IPS-NIHi7 (cell line): ENCODE results near the gene GRK3.
"Not testable (repeated sequence)": the region's sequence is repeated elsewhere in the genome, so short reads cannot be mapped to it uniquely, and the experiment has no call there.

Source experiments
- DNase-seq: peaks from one replicate; pipeline ENCODE4 v3.0.0; 2012; ENCODE audit warnings: mixed read lengths; ENCODE audit errors: extremely low spot score

The GRK3 gene

DNA sequence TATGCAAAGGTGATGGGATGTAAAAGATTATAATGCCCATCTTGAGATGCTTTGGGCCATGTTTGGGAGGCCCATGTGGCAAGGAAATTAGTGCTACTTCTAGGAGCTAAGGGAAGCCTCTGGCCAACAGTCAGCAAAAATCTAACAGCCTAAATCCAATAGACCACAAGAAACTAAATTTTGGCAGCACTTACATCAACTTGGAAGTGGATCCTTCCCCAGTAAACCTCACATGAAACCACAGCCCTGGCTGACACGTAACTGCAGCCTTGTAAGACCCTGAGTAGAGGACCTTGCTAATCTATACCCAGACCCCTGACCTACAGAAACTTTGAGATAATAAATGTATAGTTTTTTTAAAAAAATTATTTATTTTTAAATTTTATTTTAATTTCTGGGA, 13.1 kb upstream of the GRK3 start:
- no peak for DNase-seq

DNA sequence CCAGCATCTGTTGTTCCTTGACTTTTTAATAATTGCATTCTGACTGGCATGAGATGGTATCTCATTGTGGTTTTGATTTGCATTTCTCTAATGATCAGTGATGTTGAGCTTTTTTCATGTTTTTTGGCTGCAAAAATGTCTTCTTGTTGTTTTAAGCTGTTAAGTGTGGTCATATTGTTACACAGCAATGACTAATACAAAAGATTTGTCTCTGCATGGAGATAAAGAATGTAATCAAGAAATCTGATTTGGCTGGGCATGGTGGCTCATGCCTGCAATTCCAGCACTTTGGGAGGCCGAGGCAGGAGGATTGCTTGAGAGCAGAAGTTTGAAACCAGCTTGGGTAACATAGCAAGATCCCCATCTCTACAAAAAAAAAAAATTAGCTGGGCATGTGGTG, 12.1 kb upstream of the GRK3 start:
- DNase-seq: not testable (repeated sequence)

DNA sequence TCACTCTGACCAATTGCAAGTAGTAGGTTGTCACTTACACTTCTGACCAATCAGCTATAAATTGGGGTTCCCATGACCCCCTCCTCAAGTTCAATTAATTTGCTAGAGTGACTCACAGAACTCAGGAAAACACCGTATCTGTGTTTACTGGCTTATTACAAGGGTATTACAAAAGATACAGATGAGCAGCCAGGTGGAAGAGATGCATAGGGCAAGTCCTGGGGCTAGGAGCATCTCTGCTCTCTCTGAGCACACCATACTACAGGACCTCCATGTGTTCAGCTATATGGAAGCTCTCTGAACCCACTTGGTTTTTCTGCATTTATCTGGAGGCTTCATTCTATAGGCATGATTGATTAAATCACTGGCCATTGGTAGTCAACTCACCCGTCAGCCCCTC, 11.3 kb upstream of the GRK3 start:
- DNase-seq: no peak

DNA sequence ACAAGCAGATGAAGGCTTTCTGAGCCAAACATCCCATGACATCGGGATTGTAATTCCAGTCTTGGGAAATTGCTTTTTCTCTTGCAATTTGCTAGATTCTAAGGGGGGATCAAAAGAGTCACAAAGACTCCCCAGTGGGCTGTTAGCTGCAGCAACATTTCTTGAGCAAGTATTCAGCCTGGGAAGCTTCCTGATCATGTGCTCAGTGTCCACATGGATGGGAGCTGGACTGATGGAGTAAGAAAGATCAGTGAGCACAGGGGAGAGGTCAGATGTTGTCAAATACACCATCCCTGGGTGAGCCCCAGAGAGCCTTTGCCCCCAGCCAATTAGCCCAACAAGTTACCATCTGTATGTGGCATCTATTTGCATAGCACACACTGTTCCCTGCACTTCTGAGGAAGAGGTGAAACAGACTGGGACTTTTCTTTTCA, 10.2 kb upstream of the GRK3 start:
- no peak for DNase-seq

DNA sequence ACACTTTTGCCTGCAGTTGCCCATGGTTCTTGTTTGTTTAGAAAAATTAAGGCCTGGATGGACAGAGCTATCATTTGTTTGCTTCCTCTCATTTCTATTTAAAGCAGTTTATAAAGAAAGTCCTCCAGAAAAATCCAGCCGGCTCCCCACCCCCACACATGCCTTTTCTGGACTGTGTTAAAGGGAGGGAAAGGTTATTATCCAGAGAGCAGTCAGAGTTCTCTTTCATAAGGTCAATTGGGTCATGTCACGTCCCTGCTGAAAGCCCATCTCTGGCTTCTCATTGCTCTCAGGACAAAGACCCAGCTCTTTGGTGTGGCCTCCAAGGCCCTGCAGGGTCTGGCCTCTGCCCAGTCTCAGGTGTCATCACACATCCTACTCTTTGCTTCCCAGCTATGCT, 9.8 kb upstream of the GRK3 start:
- no peak for DNase-seq

DNA sequence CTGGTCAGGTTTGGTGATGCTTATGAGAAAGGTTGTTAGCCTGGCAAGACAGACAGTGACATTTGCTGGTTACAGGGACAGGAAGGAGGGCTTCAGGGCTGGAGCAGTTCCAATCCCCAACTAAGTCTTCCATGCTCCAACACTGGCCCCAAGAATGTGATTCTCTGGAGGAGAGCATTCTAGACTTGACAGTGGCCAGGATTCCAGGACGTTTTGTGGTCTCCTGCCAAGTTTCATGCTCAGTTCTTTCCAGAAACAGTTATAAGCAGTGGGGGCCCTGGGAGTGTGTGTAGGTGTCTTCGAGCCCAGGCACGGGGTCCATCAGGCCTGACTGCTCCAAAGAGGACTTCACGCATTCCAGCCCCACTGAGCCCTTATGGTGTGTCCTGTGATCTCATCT, 8.9 kb upstream of the GRK3 start:
- no peak for DNase-seq

DNA sequence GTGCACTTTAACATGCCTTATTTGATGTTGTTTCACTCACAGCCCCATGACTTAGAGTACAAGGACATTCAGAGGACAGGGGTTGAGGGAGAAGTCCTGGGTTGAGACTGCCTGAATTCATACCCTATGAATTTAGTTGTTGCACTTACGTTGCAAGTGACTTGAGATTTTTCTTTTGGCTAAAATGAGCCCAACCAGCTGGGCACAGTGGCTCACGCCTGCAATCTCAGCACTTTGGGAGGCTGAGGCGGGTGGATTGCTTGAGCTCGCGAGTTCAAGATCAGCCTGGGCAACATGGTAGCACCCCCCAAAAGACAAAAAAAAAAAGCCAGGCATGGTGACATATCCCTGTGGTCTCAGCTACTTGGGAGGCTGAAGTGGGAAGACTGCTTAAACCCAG, 7.3 kb upstream of the GRK3 start:
- DNase-seq: no peak

DNA sequence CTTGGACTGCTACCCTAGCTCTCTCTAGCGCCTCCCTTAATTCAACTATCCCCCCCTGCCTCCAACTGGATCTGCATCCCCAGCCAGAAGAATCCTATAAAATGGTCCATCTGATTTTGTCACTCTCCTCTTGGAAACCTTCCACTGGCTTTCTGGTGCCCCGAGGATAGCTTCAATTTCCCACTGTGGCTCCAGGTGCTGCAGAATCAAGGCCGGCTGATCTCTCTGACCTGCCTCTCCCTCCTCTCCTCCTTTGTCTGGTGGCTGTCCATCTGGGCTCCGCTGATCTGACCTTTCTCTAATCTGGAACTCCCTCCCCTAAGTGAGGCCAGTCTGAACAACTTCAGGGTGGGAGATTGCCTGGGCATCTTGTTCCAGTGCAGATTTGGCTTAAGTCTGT, 6.1 kb upstream of the GRK3 start:
- DNase-seq: no peak

DNA sequence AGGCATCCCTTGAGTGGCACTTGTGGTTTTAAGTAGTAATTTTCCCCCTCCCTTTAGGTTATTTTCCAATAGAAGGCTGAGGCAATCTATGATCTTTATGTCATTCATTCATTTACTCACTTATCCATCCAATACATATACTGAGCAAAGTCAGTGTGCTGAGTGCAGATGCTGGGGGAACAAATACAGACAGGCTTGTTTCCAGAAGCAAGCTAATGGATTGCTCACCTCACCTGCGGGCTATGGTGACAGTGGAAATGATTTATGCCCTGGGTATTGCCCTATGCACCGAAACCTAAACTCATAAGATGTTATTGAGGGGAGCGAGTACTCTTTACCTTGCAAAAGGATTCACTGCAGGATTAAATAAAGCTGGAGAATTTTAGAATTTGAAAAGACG, 4.6 kb upstream of the GRK3 start:
- DNase-seq: not testable (repeated sequence)

DNA sequence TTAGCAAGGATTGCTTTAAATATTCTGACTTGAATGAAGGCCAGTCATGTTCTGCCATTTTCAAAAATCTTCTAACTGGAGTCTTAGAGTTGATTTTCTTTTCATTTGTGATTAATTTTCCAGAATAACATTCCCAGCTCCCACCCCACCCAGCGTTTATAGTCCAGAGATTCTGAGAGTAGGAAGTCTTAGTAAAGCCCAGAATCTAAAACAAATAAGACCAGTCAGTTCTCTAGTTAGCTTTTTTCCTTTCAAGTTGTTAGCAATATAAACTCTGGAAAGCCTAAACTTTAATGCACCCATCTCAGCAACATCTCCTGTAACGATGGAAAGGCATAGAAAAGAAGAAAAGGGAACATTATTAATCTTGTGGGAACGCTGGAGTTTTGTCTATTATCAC, 3.3 kb upstream of the GRK3 start:
- DNase-seq: not testable (repeated sequence)

DNA sequence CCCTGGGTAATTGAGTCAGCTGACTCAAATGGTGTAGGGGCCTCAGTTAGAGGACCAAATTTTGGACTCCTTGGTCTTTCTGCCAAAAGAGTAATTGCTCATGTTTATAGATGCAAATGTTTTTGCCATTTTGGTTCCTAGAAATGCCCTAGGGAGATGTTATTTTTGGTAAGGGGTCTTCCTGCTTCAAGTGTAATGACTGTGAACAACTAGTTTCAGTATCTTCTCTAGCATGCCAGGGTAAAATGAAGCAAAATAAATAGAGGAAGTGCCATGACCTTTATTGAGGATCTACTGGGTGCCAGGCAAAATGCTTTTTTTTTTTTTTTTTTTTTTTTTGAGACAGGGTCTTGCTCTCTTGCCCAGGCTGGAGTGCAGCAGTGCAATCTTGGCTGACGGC, 2.5 kb upstream of the GRK3 start:
- not testable (repeated sequence) for DNase-seq

DNA sequence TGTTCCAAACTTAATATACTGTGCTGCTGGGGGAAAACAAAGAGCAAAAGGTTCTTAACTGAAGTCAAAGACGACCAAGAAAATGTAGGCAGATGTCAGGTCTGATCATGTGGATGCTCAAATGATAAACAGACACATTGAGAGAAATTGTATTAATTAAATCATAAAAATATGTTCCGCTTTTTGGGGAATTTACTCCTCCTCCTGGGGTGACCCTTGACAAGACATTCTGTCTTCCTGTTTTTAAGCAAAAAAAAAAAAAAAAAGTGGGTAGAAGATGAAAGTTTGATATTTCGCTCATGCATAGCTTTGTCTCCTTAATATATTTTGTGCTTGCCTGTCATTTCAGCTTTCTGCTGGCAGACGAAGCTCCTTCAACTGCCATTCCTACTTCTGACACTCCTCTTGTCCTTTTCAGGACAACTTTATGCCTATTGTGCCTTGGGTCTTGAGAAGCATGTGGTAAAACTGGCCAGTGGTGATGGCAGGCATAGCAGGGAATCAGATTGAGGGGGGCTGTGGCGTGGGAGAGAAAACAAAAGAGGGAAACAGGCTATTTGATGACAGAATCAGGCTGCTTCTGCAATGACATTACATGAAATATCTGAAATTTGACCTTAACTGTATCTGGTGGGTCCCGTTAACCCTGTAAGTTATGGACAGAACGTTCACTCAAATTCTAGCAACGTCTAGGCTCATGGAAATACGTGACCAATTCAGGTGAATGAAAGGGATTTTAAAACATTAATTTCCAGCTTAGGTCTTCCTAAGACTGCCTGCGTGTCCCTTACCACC, 1.3 kb upstream of the GRK3 start:
- not testable (repeated sequence) for DNase-seq

DNA sequence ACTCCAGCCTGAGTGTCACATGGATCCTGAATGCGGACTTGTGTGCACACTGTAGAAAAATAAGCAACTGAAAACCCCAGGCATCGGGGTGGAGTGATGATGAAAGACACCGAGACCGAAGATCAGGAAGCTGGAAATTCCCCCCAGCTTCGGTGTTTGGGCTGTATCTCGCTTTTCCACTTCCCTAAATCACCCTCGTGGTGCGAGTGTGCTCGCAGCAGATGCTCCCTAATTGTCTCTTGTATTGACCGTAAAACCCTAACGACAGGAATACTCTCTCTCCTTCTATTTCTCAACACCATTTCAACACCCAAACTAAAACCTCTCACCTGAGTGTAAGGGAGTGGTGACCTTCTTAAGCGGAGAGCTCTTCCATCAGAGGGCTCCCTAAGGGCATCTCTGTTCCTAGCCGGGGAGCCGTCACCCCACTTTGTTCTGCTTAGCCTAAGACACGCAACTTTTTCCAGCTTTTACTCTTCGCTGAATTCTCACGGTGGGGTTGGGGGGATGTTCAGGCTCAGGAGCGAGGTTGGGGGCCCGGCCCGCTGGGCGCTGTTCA, 635 bp upstream of the GRK3 start:
- DNase-seq: no peak

DNA sequence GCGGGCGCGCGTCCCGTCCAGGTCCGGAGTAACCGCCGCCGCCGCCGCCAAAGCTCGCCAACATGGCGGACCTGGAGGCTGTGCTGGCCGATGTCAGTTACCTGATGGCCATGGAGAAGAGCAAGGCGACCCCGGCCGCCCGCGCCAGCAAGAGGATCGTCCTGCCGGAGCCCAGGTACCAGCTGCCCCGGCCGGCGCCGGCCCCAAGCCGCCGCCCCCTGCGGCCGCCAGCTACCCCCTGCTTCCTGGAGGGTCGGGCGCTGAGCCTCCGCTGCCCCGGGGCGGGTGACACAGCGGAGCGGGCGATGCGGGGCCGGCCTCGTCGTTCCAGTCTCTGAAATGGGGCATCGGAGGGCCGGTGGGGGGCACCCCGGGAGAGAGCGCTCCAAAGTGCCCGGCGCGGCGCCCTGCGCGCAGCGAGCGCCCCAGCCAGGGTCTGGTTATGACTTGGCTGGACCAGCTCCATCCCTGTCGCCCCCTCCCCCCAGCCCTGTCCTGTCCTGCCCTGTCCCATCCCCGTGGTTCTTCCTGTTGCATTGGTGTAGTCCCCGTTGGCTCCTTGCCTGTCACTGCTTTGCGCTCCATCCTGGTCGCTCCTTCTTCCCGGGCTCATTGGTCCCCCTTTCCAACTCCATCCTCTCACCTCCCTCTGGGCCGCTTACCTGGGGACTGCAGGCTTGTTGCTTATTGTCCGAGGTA, 653 bp downstream of the GRK3 start:
- DNase-seq: peak; percentile 46

DNA sequence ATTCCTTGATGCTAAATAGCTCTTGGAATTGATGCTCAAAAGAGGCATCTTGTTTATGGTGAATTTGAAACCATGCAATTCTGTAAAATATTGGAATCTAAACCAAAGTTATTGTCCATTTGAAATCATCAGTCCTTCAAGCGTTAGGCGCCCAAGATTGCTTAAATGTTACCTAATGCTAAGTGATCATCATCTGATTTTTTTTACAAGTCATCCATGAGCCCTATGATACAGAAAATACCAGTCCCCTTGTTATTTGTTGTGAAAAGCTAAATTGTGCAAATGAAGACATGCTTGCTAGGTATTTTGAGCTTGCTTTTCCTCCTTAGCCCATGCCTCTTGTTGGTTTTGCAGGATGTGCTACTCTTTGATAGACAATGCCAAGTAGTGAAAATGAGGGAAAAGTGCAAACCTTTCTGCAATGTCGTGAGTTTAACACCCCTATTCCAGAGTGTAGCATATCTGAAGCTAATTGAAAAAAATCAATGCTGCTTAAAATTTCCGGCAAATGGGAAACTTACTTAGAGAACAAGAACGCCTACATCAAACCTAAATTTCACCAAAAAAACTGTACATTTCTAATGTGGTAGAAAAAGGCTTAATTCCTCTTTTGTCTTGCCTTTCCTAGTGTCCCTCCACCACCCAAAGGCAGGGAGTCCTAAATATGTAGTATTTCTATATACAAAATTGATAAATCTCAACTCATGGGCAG, 1.9 kb downstream of the GRK3 start:
- DNase-seq: no peak

DNA sequence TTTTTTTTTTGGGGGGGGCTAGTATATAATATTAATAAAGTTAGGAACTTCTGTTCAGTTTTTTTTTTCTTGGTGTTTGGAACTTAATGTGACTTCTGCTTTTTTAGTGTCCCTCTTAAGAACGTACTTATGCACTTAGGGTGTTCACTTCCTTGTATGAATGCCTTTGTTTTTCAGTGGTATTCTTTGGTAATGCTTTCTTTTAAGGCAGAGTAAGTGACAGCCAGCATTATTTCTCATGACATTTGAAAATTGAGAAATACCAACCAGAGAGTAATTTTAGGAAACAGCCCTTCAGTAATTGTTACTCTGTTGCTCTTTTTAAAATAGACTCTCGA, 2.4 kb downstream of the GRK3 start:
- no peak for DNase-seq

DNA sequence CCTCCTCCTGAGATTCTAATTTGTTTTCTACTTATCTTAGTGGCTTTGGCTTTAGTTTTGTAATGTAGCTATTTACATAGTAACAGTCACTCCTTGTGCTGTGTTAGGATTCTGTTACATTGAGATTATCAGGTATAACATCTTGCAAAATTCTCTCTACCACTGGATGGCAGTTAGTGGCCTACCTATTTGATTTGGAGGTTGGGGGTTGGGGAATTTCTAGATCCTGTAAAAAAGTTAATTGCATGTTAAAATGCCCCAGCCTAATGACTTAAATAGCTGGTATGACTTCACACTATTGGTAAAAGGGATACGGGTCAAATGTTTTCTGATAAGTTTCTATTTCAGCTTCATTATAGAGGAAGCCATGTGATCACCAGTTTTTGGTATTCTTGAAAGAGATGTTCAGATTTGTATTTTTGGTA, 2.8 kb downstream of the GRK3 start:
- DNase-seq: no peak

DNA sequence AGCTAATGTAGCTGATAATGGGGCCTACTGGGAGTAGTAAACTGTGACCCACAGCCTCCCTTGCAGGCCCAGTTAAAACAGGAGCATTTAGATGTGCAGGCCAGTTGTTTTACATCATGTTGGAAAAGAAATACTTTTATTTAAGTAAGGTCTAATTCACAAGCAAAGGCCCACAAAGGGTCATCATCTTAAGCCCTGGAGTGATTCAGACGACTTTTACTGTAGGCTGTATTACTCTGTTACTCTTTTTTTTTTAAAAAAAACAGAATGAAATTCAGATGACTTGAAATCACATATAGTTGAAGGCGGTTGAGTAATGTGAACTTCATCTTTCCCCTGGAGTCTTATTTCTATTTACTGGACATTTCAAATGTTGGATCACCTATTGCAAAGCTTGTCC, 3.6 kb downstream of the GRK3 start:
- DNase-seq: not testable (repeated sequence)

DNA sequence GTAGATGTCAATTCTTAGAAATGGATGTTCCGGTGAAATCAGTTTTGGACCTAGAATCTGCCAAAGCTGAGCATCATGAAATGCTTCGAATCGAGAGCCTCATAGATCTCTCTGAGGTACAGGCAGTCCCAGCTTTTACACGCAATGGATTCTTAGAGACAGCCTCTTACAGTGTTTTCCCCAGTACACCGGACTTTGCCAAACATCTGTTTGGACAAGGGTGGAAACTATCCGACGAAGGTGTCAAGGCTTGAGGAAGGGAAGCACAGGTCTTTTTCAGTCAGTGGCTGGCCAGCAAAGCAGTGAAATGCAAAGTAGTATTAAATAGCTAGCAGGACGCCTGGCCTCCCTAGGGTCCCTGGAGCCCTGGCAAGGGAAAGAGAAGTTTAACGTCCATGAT, 4.9 kb downstream of the GRK3 start:
- DNase-seq: no peak

DNA sequence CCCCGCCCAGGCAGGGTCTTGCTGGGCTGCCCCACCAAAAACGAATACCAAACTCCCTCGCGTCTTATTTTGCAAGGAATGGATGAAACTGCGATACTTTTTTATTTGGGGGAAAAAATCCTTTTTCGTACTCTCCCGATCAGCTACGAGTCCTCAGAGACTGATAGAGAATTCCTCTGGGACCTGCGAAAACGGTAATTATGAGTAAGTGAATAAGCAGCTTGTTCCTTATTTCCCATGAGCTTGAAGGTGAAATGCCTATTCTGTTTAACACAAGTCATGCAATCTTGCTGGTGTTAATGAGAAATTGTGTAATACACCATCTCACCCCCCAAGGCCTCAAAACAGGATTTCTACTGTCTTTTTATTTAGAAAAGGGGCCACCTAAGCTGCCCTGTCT, 5.5 kb downstream of the GRK3 start:
- DNase-seq: no peak

DNA sequence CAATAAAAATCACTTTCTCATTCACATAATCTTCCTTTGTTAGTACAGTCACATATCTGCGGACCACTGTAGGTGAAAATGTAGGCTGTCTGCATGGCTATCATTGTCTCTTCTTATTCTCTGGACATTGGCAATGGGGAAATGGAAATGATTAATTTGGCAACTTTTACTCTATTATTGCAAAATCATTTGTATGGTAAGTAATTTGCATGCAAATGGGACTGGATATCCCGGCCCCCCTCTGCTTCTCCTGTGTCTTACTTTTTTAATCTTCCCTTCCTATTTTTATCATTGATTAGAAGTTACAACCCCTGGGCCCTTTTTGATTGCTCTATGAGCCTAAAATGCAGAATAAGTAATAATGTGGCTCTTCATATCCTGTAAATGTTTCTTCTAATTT, 6.0 kb downstream of the GRK3 start:
- no peak for DNase-seq

DNA sequence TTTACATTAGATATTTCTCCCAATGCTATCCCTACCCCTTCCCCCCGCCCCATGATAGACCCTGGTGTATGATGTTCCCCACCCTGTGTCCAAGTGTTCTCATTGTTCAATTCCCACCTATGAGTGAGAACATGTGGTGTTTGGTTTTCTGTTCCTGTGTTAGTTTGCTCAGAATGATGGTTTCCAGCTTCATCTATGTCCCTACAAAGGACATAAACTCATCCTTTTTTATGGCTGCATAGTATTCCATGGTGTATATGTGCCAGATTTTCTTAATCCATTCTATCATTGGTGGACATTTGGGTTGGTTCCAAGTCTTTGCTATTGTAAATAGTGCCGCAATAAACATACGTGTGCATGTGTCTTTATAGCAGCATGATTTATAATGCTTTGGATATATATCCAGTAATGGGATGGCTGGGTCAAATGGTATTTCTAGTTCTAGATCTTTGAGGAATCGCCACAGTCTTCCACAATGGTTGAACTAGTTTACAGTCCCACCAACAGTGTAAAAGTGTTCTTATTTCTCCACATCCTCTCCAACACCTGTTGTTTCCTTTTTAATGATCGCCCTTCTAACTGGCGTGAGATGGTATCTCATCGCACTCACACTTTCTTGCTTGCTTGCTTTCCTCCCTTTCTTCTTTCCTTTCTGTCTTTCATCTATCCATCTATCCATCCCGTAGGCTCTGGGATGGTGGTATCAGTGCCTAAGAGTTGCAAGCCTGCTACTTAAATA, 7.7 kb downstream of the GRK3 start:
- DNase-seq: not testable (repeated sequence)
